GM20000 (cell line): ENCODE data around the gene TMC6.

ENCODE experiments used
- DNase-seq: peaks from one replicate; pipeline ENCODE4 v3.0.0; 2012; ENCODE audit warnings: low spot score
- CTCF ChIP-seq: IDR thresholded peaks from 2 replicates; pipeline ENCODE4 v1.5.1; 2012; ENCODE audit warnings: mild to moderate bottlenecking, control low read depth; ENCODE audit errors: extremely low read depth, missing control alignments

The TMC6 gene

GRCh38 chr17:78123258-78123929, 5.2 kb downstream of the TMC6 start:
- TF ChIP-seq CTCF: no peak
- no peak for DNase-seq

- DNase-seq: no peak
- TF ChIP-seq CTCF: no peak
These were observed 5.7 kb downstream of the TMC6 start for GRCh38 chr17:78122931-78123249.

GRCh38 chr17:78122216-78122930, 6.2 kb downstream of the TMC6 start:
- no peak for DNase-seq
- no peak for TF ChIP-seq CTCF

- DNase-seq: no peak
- TF ChIP-seq CTCF: no peak
These were observed 6.7 kb downstream of the TMC6 start for GRCh38 chr17:78121801-78122215.

GRCh38 chr17:78120971-78121800, 7.4 kb downstream of the TMC6 start:
- no peak for DNase-seq
- TF ChIP-seq CTCF: no peak

GRCh38 chr17:78120537-78120936, 8.0 kb downstream of the TMC6 start:
- no peak for TF ChIP-seq CTCF
- no peak for DNase-seq

- TF ChIP-seq CTCF: no peak
- no peak for DNase-seq
These were observed 9.7 kb downstream of the TMC6 start for GRCh38 chr17:78118801-78119241.
